Astrocyte (in vitro differentiated cells and primary cell): ENCODE measurements around the gene MIEF1. TPM values are rescaled to one million over a fixed set of nuclear protein-coding genes. Genes with fewer than 3 reads are reported as not detected.

Source experiments
- DNase-seq: peaks from one replicate; pipeline ENCODE4 v3.0.0-alpha.2; 2010; ENCODE audit warnings: low read depth
- FAIRE-seq: peaks from 2 replicates; lab custom pipeline; 2011; peaks lifted over from hg19 to GRCh38; lab: Jason Lieb, UNC
- H2AFZ ChIP-seq: 2 replicates; pipeline ENCODE4 v1.6.0; 2012; ENCODE audit warnings: low read depth, low read length, inconsistent platforms
- H3K27ac ChIP-seq: 2 replicates; pipeline ENCODE4 v1.5.1; 2011; ENCODE audit warnings: low read depth, low read length, inconsistent platforms
- H3K27me3 ChIP-seq: 2 replicates; pipeline ENCODE4 v1.6.0; 2011; ENCODE audit warnings: low read length, inconsistent platforms; ENCODE audit not compliant: insufficient read depth
- H3K36me3 ChIP-seq: 2 replicates; pipeline ENCODE4 v1.5.1; 2011; ENCODE audit warnings: low read length, inconsistent platforms; ENCODE audit not compliant: insufficient read depth
- H3K4me1 ChIP-seq: 2 replicates; pipeline ENCODE4 v1.5.1; 2011; ENCODE audit warnings: low read length, inconsistent platforms; ENCODE audit not compliant: insufficient read depth
- H3K4me2 ChIP-seq: 2 replicates; pipeline ENCODE4 v1.6.0; 2012; ENCODE audit warnings: low read length, inconsistent platforms
- H3K4me3 ChIP-seq: 2 replicates; pipeline ENCODE4 v1.5.1; 2011; ENCODE audit warnings: low read depth, mild to moderate bottlenecking, low read length, inconsistent platforms; ENCODE audit not compliant: insufficient read depth
- H3K79me2 ChIP-seq: 2 replicates; pipeline ENCODE4 v1.6.0; 2012; ENCODE audit warnings: mild to moderate bottlenecking, low read length, inconsistent platforms; ENCODE audit not compliant: insufficient read depth
- H3K9ac ChIP-seq: 2 replicates; pipeline ENCODE4 v1.6.0; 2012; ENCODE audit warnings: mild to moderate bottlenecking, low read length, inconsistent platforms
- H3K9me3 ChIP-seq: 2 replicates; pipeline ENCODE4 v1.5.1; 2012; ENCODE audit warnings: low read depth, mild to moderate bottlenecking, low read length, inconsistent platforms; ENCODE audit not compliant: insufficient read depth
- H4K20me1 ChIP-seq: 2 replicates; pipeline ENCODE4 v1.6.0; 2012; ENCODE audit warnings: low read length, inconsistent platforms; ENCODE audit not compliant: insufficient read depth
- H3K27ac Mint-ChIP-seq: one replicate; pipeline ENCODE4 v1.8.0; 2021; ENCODE audit warnings: mild to moderate bottlenecking, mixed read lengths; ENCODE audit not compliant: unreplicated experiment
- H3K27me3 Mint-ChIP-seq: one replicate; pipeline ENCODE4 v1.8.0; 2021; ENCODE audit warnings: low read depth, mixed read lengths; ENCODE audit not compliant: unreplicated experiment
- H3K36me3 Mint-ChIP-seq: one replicate; pipeline ENCODE4 v1.8.0; 2021; ENCODE audit warnings: low read depth, mixed read lengths; ENCODE audit not compliant: unreplicated experiment
- H3K4me1 Mint-ChIP-seq: one replicate; pipeline ENCODE4 v1.8.0; 2021; ENCODE audit warnings: low read depth, mixed read lengths; ENCODE audit not compliant: unreplicated experiment
- H3K4me3 Mint-ChIP-seq: one replicate; pipeline ENCODE4 v1.8.0; 2021; ENCODE audit warnings: mild to moderate bottlenecking, moderate library complexity, mixed read lengths; ENCODE audit not compliant: unreplicated experiment
- H3K9me3 Mint-ChIP-seq: one replicate; pipeline ENCODE4 v1.8.0; 2021; ENCODE audit warnings: mild to moderate bottlenecking, mixed read lengths; ENCODE audit not compliant: unreplicated experiment
- CTCF ChIP-seq: IDR thresholded peaks from 2 replicates; pipeline ENCODE4 v1.5.1; 2011; ENCODE audit warnings: low read depth, mild to moderate bottlenecking, inconsistent platforms, low read length, moderate library complexity; ENCODE audit not compliant: insufficient read depth
- EZH2 ChIP-seq: IDR thresholded peaks from 2 replicates; pipeline ENCODE4 v1.6.1; 2012; ENCODE audit warnings: mild to moderate bottlenecking, low read length, inconsistent platforms; ENCODE audit not compliant: insufficient read depth
- total RNA-seq: library from RNA; stranded (reverse); gene quantifications from 2 replicates; pipeline ENCODE4 v1.2.1, GENCODE V29; 2021

MIEF1 gene
- total RNA-seq, 1 donor from 2014 or later: 35.6 TPM

GRCh38 chr22:39527481-39527961 is 25.4 kb downstream of the MIEF1 start:
- peaks cover 73% of the 10 kb centered on the region for H3K79me2 ChIP-seq
- peaks cover 26% of the 10 kb centered on the region for H3K36me3 ChIP-seq
- Mint-ChIP-seq H3K27me3 (no peaks in the 10 kb centered on the region), H3K4me1 (peaks cover 30% of the 10 kb centered on the region), H3K36me3 (peaks cover 27% of the 10 kb centered on the region), H3K27ac (no peak overlapping the region), H3K9me3 (no peaks in the 10 kb centered on the region), H3K4me3 (no peak overlapping the region)
- peaks cover 32% of the 10 kb centered on the region for H3K4me1 ChIP-seq
- H3K27ac ChIP-seq: no peak overlapping the region
- H3K9ac ChIP-seq: no peak overlapping the region
- no peak overlapping the region for H2AFZ ChIP-seq
- no peak overlapping the region for H3K4me2 ChIP-seq
- DNase-seq (no peak), FAIRE-seq (no peak)
- no peak for TF ChIP-seq CTCF
- TF ChIP-seq EZH2: no peak
- H3K4me3 ChIP-seq: no peak overlapping the region
- H3K27me3 ChIP-seq: no peaks in the 10 kb centered on the region
- peaks cover 91% of the 10 kb centered on the region for H4K20me1 ChIP-seq
- H3K9me3 ChIP-seq: no peaks in the 10 kb centered on the region

- FAIRE-seq (no peak), DNase-seq (no peak)
- H3K4me2 ChIP-seq: peak overlapping the region; percentile 66
- peaks cover 29% of the 10 kb centered on the region for H3K4me1 Mint-ChIP-seq
- H2AFZ ChIP-seq: no peak overlapping the region
- no peak overlapping the region for H3K9ac ChIP-seq
- no peaks in the 10 kb centered on the region for H3K27me3 ChIP-seq
- no peak overlapping the region for H3K4me3 ChIP-seq
- H3K4me3 Mint-ChIP-seq: peak overlapping the region; percentile 47
- no peaks in the 10 kb centered on the region for H3K9me3 ChIP-seq
- H3K4me1 ChIP-seq: peaks cover 29% of the 10 kb centered on the region
- H3K36me3 Mint-ChIP-seq: peaks cover 21% of the 10 kb centered on the region
- peaks cover 84% of the 10 kb centered on the region for H4K20me1 ChIP-seq
- no peaks in the 10 kb centered on the region for H3K27me3 Mint-ChIP-seq
- no peak overlapping the region for H3K27ac Mint-ChIP-seq
- H3K9me3 Mint-ChIP-seq: no peaks in the 10 kb centered on the region
- H3K36me3 ChIP-seq: peaks cover 20% of the 10 kb centered on the region
- peaks cover 67% of the 10 kb centered on the region for H3K79me2 ChIP-seq
- no peak overlapping the region for H3K27ac ChIP-seq
- no peak for TF ChIP-seq CTCF
- no peak for TF ChIP-seq EZH2
Observed at GRCh38 chr22:39528080-39528661, 26.1 kb downstream of the MIEF1 start.
